Tibial artery (tissue), 4 donors: Measurements from ENCODE around the gene SERINC1.

ENCODE experiments used
- DNase-seq, 2 donors: peaks; one replicate each; pipeline ENCODE4 v3.0.0-alpha.2; 2019
- H3K27ac ChIP-seq, 2 donors: fragments of 200-600 bp; sonication (generic) in 1 of 2; 1 replicate in 1 of 2; 2 replicates in 1 of 2; pipeline ENCODE4 v1.5.1; 2018 to 2019; ENCODE audit warnings: mild to moderate bottlenecking in 1 of 2
- H3K27me3 ChIP-seq, 2 donors: fragments of 200-600 bp; sonication (generic) in 1 of 2; one replicate each; pipeline versions ENCODE4 v1.5.1 to v1.6.0; 2016 to 2019
- H3K36me3 ChIP-seq, 3 donors: fragments of 200-600 bp; sonication (generic) in 2 of 3; one replicate each; pipeline ENCODE4 v1.5.1; 2016 to 2019; ENCODE audit warnings: mild to moderate bottlenecking in 2 of 3
- H3K4me1 ChIP-seq, 4 donors: fragments of 200-600 bp; sonication (generic) in 2 of 4; 1 replicate in 3 of 4; 2 replicates in 1 of 4; pipeline ENCODE4 v1.5.1; 2016 to 2019
- H3K4me3 ChIP-seq, 2 donors: fragments of 200-600 bp; sonication (generic) in 1 of 2; 1 replicate in 1 of 2; 2 replicates in 1 of 2; pipeline ENCODE4 v1.5.1; 2018 to 2019; ENCODE audit warnings: mild to moderate bottlenecking in 2 of 2
- H3K9me3 ChIP-seq, 3 donors: fragments of 200-600 bp; sonication (generic) in 1 of 3; one replicate each; pipeline ENCODE4 v1.5.1; 2016 to 2019
- CTCF ChIP-seq, 2 experiments: fragments of 200-600 bp in 1 of 2; fragments of 450-650 bp in 1 of 2; IDR thresholded peaks; one replicate each; pipeline ENCODE4 v1.5.1; 2017 to 2019; ENCODE audit warnings: antibody characterized with exemption in 2 of 2, mild to moderate bottlenecking in 1 of 2, moderate library complexity in 1 of 2
- intact Hi-C: fragments of 100-400 bp; cut with DNase I; formaldehyde crosslinking; loops from one replicate; pipeline ENCODE4 v1.15.0; 2023; ENCODE audit warnings: low total_unique reads

The SERINC1 gene

GRCh38 chr6:122431780-122432179 is 39.8 kb downstream of the SERINC1 start:
- Histone ChIP-seq H3K36me3 (peaks cover 21 to 32% (median 27%) of the 10 kb centered on the region in 3 donors), H3K9me3 (no peaks in the 10 kb centered on the region), H3K27me3 (no peaks in the 10 kb centered on the region), H3K4me3 (no peak overlapping the region), H3K4me1 (no peaks in the 10 kb centered on the region), H3K27ac (no peak overlapping the region)
- intact Hi-C loops: no loop called here
- TF ChIP-seq CTCF (IDR thresholded peaks at IDR 0.05): no peak
- DNase-seq: no peak

GRCh38 chr6:122429323-122429722 is 42.3 kb downstream of the SERINC1 start:
- no peak for TF ChIP-seq CTCF (IDR thresholded peaks at IDR 0.05)
- Histone ChIP-seq H3K4me1 (no peaks in the 10 kb centered on the region), H3K27me3 (no peaks in the 10 kb centered on the region), H3K4me3 (no peak overlapping the region), H3K9me3 (no peaks in the 10 kb centered on the region), H3K27ac (no peak overlapping the region), H3K36me3 (peaks cover 21 to 32% (median 31%) of the 10 kb centered on the region in 3 donors)
- no peak for DNase-seq
- intact Hi-C loops: no loop called here

- no peak for DNase-seq
- H3K4me1 ChIP-seq: no peaks in the 10 kb centered on the region
- H3K27ac ChIP-seq: no peak overlapping the region
- no peaks in the 10 kb centered on the region for H3K9me3 ChIP-seq
- H3K27me3 ChIP-seq: no peaks in the 10 kb centered on the region
- H3K36me3 ChIP-seq: peaks cover 25 to 34% (median 31%) of the 10 kb centered on the region in 3 donors
- intact Hi-C loops: no loop called here
- TF ChIP-seq CTCF (IDR thresholded peaks at IDR 0.05): no peak
- no peak overlapping the region for H3K4me3 ChIP-seq
These were observed 42.8 kb downstream of the SERINC1 start for GRCh38 chr6:122428781-122429180.

GRCh38 chr6:122426597-122426996 is 45.0 kb downstream of the SERINC1 start:
- intact Hi-C loops: no loop called here
- H3K4me3 ChIP-seq: no peak overlapping the region
- TF ChIP-seq CTCF (IDR thresholded peaks at IDR 0.05): no peak
- H3K36me3 ChIP-seq: peaks cover 35 to 36% (median 35%) of the 10 kb centered on the region in 3 donors
- H3K27ac ChIP-seq: no peak overlapping the region
- H3K4me1 ChIP-seq: no peaks in the 10 kb centered on the region
- H3K9me3 ChIP-seq: no peaks in the 10 kb centered on the region
- DNase-seq: no peak
- no peaks in the 10 kb centered on the region for H3K27me3 ChIP-seq

GRCh38 chr6:122423734-122424133 is 47.9 kb downstream of the SERINC1 start:
- no peak for DNase-seq
- TF ChIP-seq CTCF (IDR thresholded peaks at IDR 0.05): no peak
- H3K9me3 ChIP-seq: no peaks in the 10 kb centered on the region
- intact Hi-C loops: no loop called here
- no peak overlapping the region for H3K4me3 ChIP-seq
- peaks cover 26 to 49% (median 43%) of the 10 kb centered on the region in 3 donors for H3K36me3 ChIP-seq
- H3K27ac ChIP-seq: no peak overlapping the region
- no peaks in the 10 kb centered on the region for H3K27me3 ChIP-seq
- no peaks in the 10 kb centered on the region for H3K4me1 ChIP-seq
